ENCODE results near the gene CAMK2B. TPM values are rescaled to one million over a fixed set of nuclear protein-coding genes. Genes with fewer than 3 reads are reported as not detected.
"Not testable (repeated sequence)": the region's sequence is repeated elsewhere in the genome, so short reads cannot be mapped to it uniquely, and the experiment has no call there.

CAMK2B gene
- total and polyA plus RNA-seq, 5 donors from 2014 or later = not detected

DNA sequence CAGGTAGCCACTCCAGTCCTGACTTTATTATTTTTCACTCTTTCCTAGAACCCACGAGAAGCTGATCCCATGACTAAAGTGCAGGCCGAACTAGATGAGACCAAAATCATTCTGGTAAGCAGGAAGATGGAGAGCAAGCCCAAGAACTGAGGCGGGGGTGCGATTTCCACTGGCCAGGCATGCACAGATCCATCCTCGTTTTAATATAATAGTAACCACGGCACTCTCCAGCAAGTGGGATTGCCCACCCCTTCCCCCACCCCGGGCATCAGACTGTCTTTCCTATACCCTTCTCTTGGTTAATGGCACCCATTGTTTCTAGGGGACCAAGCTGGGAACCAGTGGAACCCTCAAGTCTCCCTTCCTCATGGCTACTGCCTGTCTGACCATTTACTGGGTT lies 117.3 kb downstream of the CAMK2B start:
- Histone ChIP-seq H3K36me3 (ENCODE audit: control insufficient read depth, insufficient read depth, low read length) (peaks cover 95% of the 10 kb centered on the region), H3K4me1 (ENCODE audit: control insufficient read depth, insufficient read depth, low read length, poor library complexity, severe bottlenecking) (no peaks in the 10 kb centered on the region), H3K4me3 (ENCODE audit: low read depth, low read length) (no peak overlapping the region), H3K27me3 (ENCODE audit: control insufficient read depth, insufficient read depth, low read length) (no peaks in the 10 kb centered on the region), H3K27ac (ENCODE audit: insufficient read depth, low read length, poor library complexity, severe bottlenecking) (no peak overlapping the region), H3K9me3 (ENCODE audit: control insufficient read depth in 2 of 2, low read length in 2 of 2) (no peaks in the 10 kb centered on the region)
- no peak overlapping the region for H3K4me3 Mint-ChIP-seq
- H3K36me3 Mint-ChIP-seq = peaks cover 45% of the 10 kb centered on the region
- DNase-seq (no peak), ATAC-seq (ENCODE audit: low read depth in 2 of 2) (no peak)
- H3K27ac Mint-ChIP-seq = no peak overlapping the region
- no peaks in the 10 kb centered on the region for H3K27me3 Mint-ChIP-seq
- H3K4me1 Mint-ChIP-seq = peaks cover 9 to 19% (median 17%) of the 10 kb centered on the region in 4 donors
- H3K9me3 Mint-ChIP-seq = no peaks in the 10 kb centered on the region

DNA sequence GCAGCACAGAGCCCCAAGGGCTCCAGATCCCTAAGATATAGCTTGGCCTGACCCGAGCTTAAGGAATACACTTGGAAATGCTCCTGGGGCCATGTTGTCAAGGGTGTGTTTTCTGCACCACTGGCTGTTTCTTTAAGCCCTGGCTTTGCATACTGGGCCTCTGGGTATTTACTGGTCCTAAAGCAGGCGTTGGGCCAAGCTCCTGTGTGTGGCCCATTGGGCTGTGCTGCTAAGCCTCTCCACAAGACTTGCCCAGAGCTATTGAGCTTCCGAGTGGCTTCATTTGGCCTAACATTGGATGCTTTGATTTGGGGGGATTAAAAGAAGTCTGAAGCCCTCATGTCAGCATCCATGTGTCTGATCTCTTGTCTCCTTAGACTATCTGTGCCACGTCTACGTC lies 119.4 kb downstream of the CAMK2B start:
- no peak overlapping the region for H3K27ac Mint-ChIP-seq
- DNase-seq (no peak), ATAC-seq (ENCODE audit: low read depth in 2 of 2) (no peak)
- peak overlapping the region in 1 of 4 donors; percentile 38 for H3K4me3 Mint-ChIP-seq
- Histone ChIP-seq H3K4me3 (ENCODE audit: low read depth, low read length) (no peak overlapping the region), H3K36me3 (ENCODE audit: control insufficient read depth, insufficient read depth, low read length) (peaks cover 75% of the 10 kb centered on the region), H3K4me1 (ENCODE audit: control insufficient read depth, insufficient read depth, low read length, poor library complexity, severe bottlenecking) (peaks cover 14% of the 10 kb centered on the region), H3K9me3 (ENCODE audit: control insufficient read depth in 2 of 2, low read length in 2 of 2) (no peaks in the 10 kb centered on the region), H3K27ac (ENCODE audit: insufficient read depth, low read length, poor library complexity, severe bottlenecking) (no peak overlapping the region), H3K27me3 (ENCODE audit: control insufficient read depth, insufficient read depth, low read length) (no peaks in the 10 kb centered on the region)
- H3K9me3 Mint-ChIP-seq = no peaks in the 10 kb centered on the region
- H3K36me3 Mint-ChIP-seq = peaks cover 37% of the 10 kb centered on the region
- peaks cover 22 to 33% (median 31%) of the 10 kb centered on the region in 4 donors for H3K4me1 Mint-ChIP-seq
- no peaks in the 10 kb centered on the region for H3K27me3 Mint-ChIP-seq

DNA sequence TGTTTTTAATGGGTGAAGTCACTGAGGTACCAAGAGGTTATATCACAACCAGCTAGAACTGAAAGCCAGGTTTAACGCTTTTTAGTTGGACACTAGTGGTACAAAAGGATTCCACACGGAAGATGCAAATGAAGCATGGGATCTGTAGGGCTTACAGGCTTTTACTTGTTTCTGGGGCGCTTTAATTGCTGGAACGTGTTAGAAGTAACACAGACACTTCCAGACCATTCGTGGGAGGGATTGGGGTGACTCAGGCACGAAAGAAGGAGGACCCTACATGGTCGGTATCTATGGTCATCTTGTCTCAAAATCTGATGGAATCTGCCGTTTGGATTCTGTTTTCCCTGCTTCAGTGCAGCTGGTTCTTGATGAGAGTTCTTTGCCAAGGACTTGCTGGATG lies 123.6 kb downstream of the CAMK2B start:
- H3K4me3 Mint-ChIP-seq = peak overlapping the region; percentile 86 to 95 (median 88)

DNA sequence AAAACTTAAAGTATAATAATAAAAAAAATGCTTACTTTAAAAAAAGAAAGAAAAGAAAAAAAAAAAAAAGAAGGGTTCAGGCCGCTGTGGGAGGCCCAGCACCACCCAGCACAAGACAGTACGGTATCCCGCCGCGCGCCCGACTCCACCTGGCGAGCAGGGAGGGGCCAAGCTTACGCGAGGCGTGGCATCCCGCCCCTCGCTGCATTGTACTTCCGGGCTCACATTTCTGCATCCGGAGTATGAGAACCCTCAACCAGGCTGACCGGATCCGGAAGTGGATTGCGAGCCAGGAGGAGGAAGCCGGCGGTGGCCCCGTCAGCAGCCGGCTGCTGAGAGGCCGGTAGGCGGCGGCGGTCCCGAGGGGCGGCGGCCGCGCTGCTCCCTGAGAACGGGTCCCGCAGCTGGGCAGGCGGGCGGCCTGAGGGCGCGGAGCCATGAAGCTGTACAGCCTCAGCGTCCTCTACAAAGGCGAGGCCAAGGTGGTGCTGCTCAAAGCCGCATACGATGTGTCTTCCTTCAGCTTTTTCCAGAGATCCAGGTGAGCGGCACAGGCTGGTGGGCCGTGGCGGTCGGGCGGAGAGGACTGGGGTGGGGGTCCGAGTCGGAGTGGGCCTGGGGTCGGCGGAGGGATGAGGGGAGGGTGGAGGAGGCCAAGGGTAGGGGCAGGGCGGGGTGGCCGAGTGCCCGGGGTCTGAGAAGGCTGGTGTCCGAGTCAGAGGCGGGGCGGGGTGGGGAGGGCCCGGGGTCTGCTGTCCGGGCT lies 124.5 kb downstream of the CAMK2B start, which contains the start of gene YKT6:
Gene YKT6 (plus strand): TSS at position 280 of the 763 bp plus-strand sequence. CDS start 158 bp downstream, at position 438.
- Mint-ChIP-seq H3K27ac (peak within 1 kb of the TSS; percentile 14 to 86 (median 73)), H3K36me3 (peaks cover 11% of the 10 kb centered on the region), H3K4me3 (peak within 1 kb of the TSS; percentile 86 to 95 (median 88)), H3K27me3 (peaks cover 18% of the 10 kb centered on the region), H3K4me1 (peaks cover 22 to 37% (median 28%) of the 10 kb centered on the region in 4 donors), H3K9me3 (no peaks in the 10 kb centered on the region)
- Histone ChIP-seq H3K4me3 (ENCODE audit: low read depth, low read length) (peak within 1 kb of the TSS; percentile 85), H3K36me3 (ENCODE audit: control insufficient read depth, insufficient read depth, low read length) (peaks cover 23% of the 10 kb centered on the region), H3K4me1 (ENCODE audit: control insufficient read depth, insufficient read depth, low read length, poor library complexity, severe bottlenecking) (peaks cover 15% of the 10 kb centered on the region), H3K9me3 (ENCODE audit: control insufficient read depth in 2 of 2, low read length in 2 of 2) (no peaks in the 10 kb centered on the region), H3K27me3 (ENCODE audit: control insufficient read depth, insufficient read depth, low read length) (peaks cover 7% of the 10 kb centered on the region), H3K27ac (ENCODE audit: insufficient read depth, low read length, poor library complexity, severe bottlenecking) (peak within 1 kb of the TSS; percentile 69)
- ATAC-seq (ENCODE audit: low read depth in 2 of 2) (peak; percentile 100), DNase-seq (peak; percentile 91 to 98 (median 93))

More for the DNA sequence above, 123.6 kb downstream of the CAMK2B start:
- Histone ChIP-seq H3K27ac (ENCODE audit: insufficient read depth, low read length, poor library complexity, severe bottlenecking) (no peak overlapping the region), H3K36me3 (ENCODE audit: control insufficient read depth, insufficient read depth, low read length) (peaks cover 33% of the 10 kb centered on the region), H3K4me1 (ENCODE audit: control insufficient read depth, insufficient read depth, low read length, poor library complexity, severe bottlenecking) (peaks cover 15% of the 10 kb centered on the region), H3K4me3 (ENCODE audit: low read depth, low read length) (peak overlapping the region; percentile 85), H3K9me3 (ENCODE audit: control insufficient read depth in 2 of 2, low read length in 2 of 2) (no peaks in the 10 kb centered on the region), H3K27me3 (ENCODE audit: control insufficient read depth, insufficient read depth, low read length) (peaks cover 6% of the 10 kb centered on the region)
- peaks cover 17% of the 10 kb centered on the region for H3K36me3 Mint-ChIP-seq
- peaks cover 10% of the 10 kb centered on the region for H3K27me3 Mint-ChIP-seq
- ATAC-seq (ENCODE audit: low read depth in 2 of 2) = no peak
- no peak for DNase-seq
- no peaks in the 10 kb centered on the region for H3K9me3 Mint-ChIP-seq
- peak overlapping the region in 2 of 3 donors; percentile 73 to 86 for H3K27ac Mint-ChIP-seq
- H3K4me1 Mint-ChIP-seq = peaks cover 22 to 39% (median 29%) of the 10 kb centered on the region in 4 donors

DNA sequence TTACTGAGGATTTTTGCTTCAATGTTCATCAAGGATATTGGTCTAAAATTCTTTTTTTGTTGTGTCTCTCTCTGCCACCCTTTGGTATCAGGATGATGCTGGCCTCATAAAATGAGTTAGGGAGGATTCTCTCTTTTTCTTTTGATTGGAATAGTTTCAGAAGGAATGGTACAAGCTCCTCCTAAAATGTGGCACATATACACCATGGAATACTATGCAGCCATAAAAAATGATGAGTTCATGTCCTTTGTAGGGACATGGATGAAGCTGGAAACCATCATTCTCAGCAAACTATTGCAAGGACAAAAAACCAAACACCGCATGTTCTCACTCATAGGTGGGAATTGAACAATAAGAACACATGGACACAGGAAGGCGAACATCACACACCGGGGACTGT lies 125.2 kb downstream of the CAMK2B start:
- peaks cover 25% of the 10 kb centered on the region for H3K27me3 Mint-ChIP-seq
- H3K9me3 ChIP-seq (ENCODE audit: control insufficient read depth in 2 of 2, low read length in 2 of 2); H3K4me3 ChIP-seq (ENCODE audit: low read depth, low read length); H3K27ac Mint-ChIP-seq; H3K36me3 Mint-ChIP-seq; H3K27me3 ChIP-seq (ENCODE audit: control insufficient read depth, insufficient read depth, low read length); DNase-seq; ATAC-seq (ENCODE audit: low read depth in 2 of 2); H3K27ac ChIP-seq (ENCODE audit: insufficient read depth, low read length, poor library complexity, severe bottlenecking); H3K9me3 Mint-ChIP-seq: not testable (repeated sequence)
- peaks cover 22 to 35% (median 26%) of the 10 kb centered on the region in 4 donors for H3K4me1 Mint-ChIP-seq
- Histone ChIP-seq H3K36me3 (ENCODE audit: control insufficient read depth, insufficient read depth, low read length) (peaks cover 16% of the 10 kb centered on the region), H3K4me1 (ENCODE audit: control insufficient read depth, insufficient read depth, low read length, poor library complexity, severe bottlenecking) (peaks cover 15% of the 10 kb centered on the region)
- peak overlapping the region in 2 of 4 donors; percentile 46 to 83 for H3K4me3 Mint-ChIP-seq

DNA sequence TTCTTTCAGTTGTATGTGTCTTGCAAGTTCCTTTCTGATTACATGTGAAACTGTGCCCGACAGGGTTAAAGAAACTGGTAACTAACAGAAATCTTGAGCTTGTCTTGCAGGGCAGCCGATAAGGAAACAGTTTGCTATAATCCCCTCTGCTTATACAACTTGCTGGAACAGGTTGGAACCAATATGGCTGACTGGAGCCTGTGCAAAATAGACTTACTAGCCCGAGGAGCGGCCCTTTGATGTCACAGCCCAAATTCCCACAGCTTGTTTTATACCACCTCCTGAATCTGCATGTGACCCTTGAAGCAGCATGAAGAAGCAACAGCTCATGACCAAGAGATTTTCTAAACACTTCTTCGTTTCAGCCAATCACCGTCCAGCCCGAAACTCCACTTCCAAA lies 127.9 kb downstream of the CAMK2B start:
- H3K27ac ChIP-seq (ENCODE audit: insufficient read depth, low read length, poor library complexity, severe bottlenecking) = no peak overlapping the region
- peaks cover 15% of the 10 kb centered on the region for H3K4me1 ChIP-seq (ENCODE audit: control insufficient read depth, insufficient read depth, low read length, poor library complexity, severe bottlenecking)
- H3K9me3 Mint-ChIP-seq = no peaks in the 10 kb centered on the region
- H3K9me3 ChIP-seq (ENCODE audit: control insufficient read depth in 2 of 2, low read length in 2 of 2) = no peaks in the 10 kb centered on the region
- H3K36me3 ChIP-seq (ENCODE audit: control insufficient read depth, insufficient read depth, low read length) = no peaks in the 10 kb centered on the region
- H3K27me3 ChIP-seq (ENCODE audit: control insufficient read depth, insufficient read depth, low read length) = peaks cover 9% of the 10 kb centered on the region
- no peak overlapping the region for H3K27ac Mint-ChIP-seq
- DNase-seq (no peak), ATAC-seq (ENCODE audit: low read depth in 2 of 2) (no peak)
- peaks cover 39% of the 10 kb centered on the region for H3K27me3 Mint-ChIP-seq
- H3K4me3 Mint-ChIP-seq = no peak overlapping the region
- H3K4me1 Mint-ChIP-seq = peaks cover 10 to 19% (median 11%) of the 10 kb centered on the region in 4 donors
- no peak overlapping the region for H3K4me3 ChIP-seq (ENCODE audit: low read depth, low read length)
- no peaks in the 10 kb centered on the region for H3K36me3 Mint-ChIP-seq

DNA sequence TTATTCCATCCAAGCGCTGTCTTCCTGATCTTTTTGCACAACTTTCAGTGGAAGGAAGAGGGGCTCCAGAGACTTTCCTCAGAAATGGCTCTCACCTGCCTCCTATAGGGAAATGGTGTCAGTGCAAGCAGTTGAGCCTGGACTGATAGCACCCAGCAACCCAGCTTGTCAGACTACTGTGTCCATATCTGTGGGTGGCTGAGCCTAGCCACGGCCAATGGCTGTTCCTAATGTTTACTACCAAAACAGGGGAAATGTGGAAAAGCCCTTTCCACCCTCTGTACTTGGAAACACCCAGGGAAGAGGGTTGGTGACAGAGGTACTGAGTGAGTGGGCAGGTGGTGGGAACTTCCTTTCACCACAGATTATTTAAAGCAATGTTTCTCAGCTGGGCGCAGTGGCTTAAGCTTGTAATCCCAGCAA lies 128.9 kb downstream of the CAMK2B start:
- H3K4me3 ChIP-seq (ENCODE audit: low read depth, low read length) = no peak overlapping the region
- peaks cover 10% of the 10 kb centered on the region for H3K27me3 ChIP-seq (ENCODE audit: control insufficient read depth, insufficient read depth, low read length)
- H3K27ac Mint-ChIP-seq = no peak overlapping the region
- H3K27ac ChIP-seq (ENCODE audit: insufficient read depth, low read length, poor library complexity, severe bottlenecking) = no peak overlapping the region
- no peaks in the 10 kb centered on the region for H3K36me3 ChIP-seq (ENCODE audit: control insufficient read depth, insufficient read depth, low read length)
- no peak for ATAC-seq (ENCODE audit: low read depth in 2 of 2)
- H3K36me3 Mint-ChIP-seq = no peaks in the 10 kb centered on the region
- DNase-seq = peak in 2 of 3 donors; percentile 14 to 36
- H3K4me1 ChIP-seq (ENCODE audit: control insufficient read depth, insufficient read depth, low read length, poor library complexity, severe bottlenecking) = peaks cover 6% of the 10 kb centered on the region
- peaks cover 39% of the 10 kb centered on the region for H3K27me3 Mint-ChIP-seq
- peaks cover 1 to 9% (median 2%) of the 10 kb centered on the region in 4 donors for H3K4me1 Mint-ChIP-seq
- peak overlapping the region in 1 of 4 donors; percentile 9 for H3K4me3 Mint-ChIP-seq
- no peaks in the 10 kb centered on the region for H3K9me3 Mint-ChIP-seq
- H3K9me3 ChIP-seq (ENCODE audit: control insufficient read depth in 2 of 2, low read length in 2 of 2) = no peaks in the 10 kb centered on the region

Measured in CD4-positive, CD25-positive, alpha-beta regulatory T cell (primary cell).